Esophagus muscularis mucosa (tissue), 4 donors: ENCODE measurements around the gene KCNQ2.

Experiments
- EP300 ChIP-seq: sonication (generic); formaldehyde crosslinking; IDR thresholded peaks from one replicate; pipeline ENCODE4 v1.6.1; 2017; ENCODE audit warnings: antibody characterized with exemption
- POLR2A ChIP-seq: fragments of 450-650 bp; IDR thresholded peaks from one replicate; pipeline ENCODE4 v1.6.1; 2017; ENCODE audit warnings: antibody characterized with exemption, moderate library complexity, mild to moderate bottlenecking, low read depth
- TF ChIP-seq, protein P1 (sequence below), 3 experiments: fragments of 200-600 bp in 2 of 3; fragments of 450-650 bp in 1 of 3; sonication (generic) in 2 of 3; IDR thresholded peaks; one replicate each; pipeline ENCODE4 v1.5.1; 2017 to 2019; ENCODE audit warnings: antibody characterized with exemption in 3 of 3, mild to moderate bottlenecking in 2 of 3, moderate library complexity in 1 of 3

- TF ChIP-seq, protein P1, sequence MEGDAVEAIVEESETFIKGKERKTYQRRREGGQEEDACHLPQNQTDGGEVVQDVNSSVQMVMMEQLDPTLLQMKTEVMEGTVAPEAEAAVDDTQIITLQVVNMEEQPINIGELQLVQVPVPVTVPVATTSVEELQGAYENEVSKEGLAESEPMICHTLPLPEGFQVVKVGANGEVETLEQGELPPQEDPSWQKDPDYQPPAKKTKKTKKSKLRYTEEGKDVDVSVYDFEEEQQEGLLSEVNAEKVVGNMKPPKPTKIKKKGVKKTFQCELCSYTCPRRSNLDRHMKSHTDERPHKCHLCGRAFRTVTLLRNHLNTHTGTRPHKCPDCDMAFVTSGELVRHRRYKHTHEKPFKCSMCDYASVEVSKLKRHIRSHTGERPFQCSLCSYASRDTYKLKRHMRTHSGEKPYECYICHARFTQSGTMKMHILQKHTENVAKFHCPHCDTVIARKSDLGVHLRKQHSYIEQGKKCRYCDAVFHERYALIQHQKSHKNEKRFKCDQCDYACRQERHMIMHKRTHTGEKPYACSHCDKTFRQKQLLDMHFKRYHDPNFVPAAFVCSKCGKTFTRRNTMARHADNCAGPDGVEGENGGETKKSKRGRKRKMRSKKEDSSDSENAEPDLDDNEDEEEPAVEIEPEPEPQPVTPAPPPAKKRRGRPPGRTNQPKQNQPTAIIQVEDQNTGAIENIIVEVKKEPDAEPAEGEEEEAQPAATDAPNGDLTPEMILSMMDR (IDR thresholded peaks at IDR 0.05): no peak
- TF ChIP-seq EP300 (no peak), POLR2A (no peak)
These were observed 19.5 kb downstream of the KCNQ2 start for GRCh38 chr20:63452821-63453523.
